ENCODE measurements around the gene TUBGCP5.

GRCh38 chr15:22960556-22960955, 78.8 kb downstream of the TUBGCP5 start:
- no peak for TF ChIP-seq CTCF (IDR thresholded peaks at IDR 0.05)
- TF ChIP-seq E2F1 (CRISPR knock-in tag; IDR thresholded peaks at IDR 0.05), result no peak
- no peak for TF ChIP-seq GRHL2 (CRISPR knock-in tag; IDR thresholded peaks at IDR 0.05; ENCODE audit: insufficient replicate concordance, severe bottlenecking)
- TF ChIP-seq ZNF121 (CRISPR knock-in tag; IDR thresholded peaks at IDR 0.05), result no peak
- TF ChIP-seq NR1H2 (CRISPR knock-in tag; IDR thresholded peaks at IDR 0.05), result no peak

All from WTC11 (cell line).